ENCODE measurements around the gene ABTB2. TPM values are rescaled to one million over a fixed set of nuclear protein-coding genes. Genes with fewer than 3 reads are reported as not detected.

Gene ABTB2
- total and polyA plus RNA-seq, 2 of the 8 experiments (the other 6 are each of a cell fraction or from before 2014, with no cell fraction given): 7.7 to 10.2 TPM

GRCh38 chr11:34303028-34303570 is 54.7 kb downstream of the ABTB2 start:
- no peak overlapping the region for H2AK5ac ChIP-seq (ENCODE audit: low read depth, low read length)
- H3K4ac ChIP-seq (replicated peaks; ENCODE audit: insufficient read length, low read depth, low read length): no peak overlapping the region
- no peak overlapping the region for H3K4me3 ChIP-seq (ENCODE audit: extremely low read depth in 1 of 4, insufficient read depth in 2 of 4, low read depth in 3 of 4, low read length in 4 of 4)
- no peaks in the 10 kb centered on the region for H3K79me2 ChIP-seq (ENCODE audit: control insufficient read depth in 1 of 2, insufficient read depth in 2 of 2, low read length in 2 of 2)
- no peak overlapping the region for H3K27ac ChIP-seq (ENCODE audit: low read depth, low read length)
- H3K56ac ChIP-seq (replicated peaks; ENCODE audit: insufficient read length, low read depth, low read length): no peak overlapping the region
- H4K5ac ChIP-seq (ENCODE audit: insufficient read length, low read depth, low read length): no peak overlapping the region
- H3K9ac ChIP-seq (replicated peaks in 1 of 4; ENCODE audit: extremely low read depth in 1 of 4, low read depth in 3 of 4, low read length in 3 of 4): no peak overlapping the region
- no peak overlapping the region for H4K91ac ChIP-seq (replicated peaks; ENCODE audit: insufficient read length, low read length)
- H3K14ac ChIP-seq (ENCODE audit: insufficient read length): no peak overlapping the region
- no peaks in the 10 kb centered on the region for H3K9me3 ChIP-seq (ENCODE audit: insufficient read depth in 2 of 2, low read depth in 1 of 2, low read length in 1 of 2)
- no peak overlapping the region for H3K23ac ChIP-seq (ENCODE audit: insufficient read length)
- no peak overlapping the region for H2BK5ac ChIP-seq (ENCODE audit: low read depth, low read length)
- ChIA-PET POLR2A (ENCODE audit: partially characterized antibody) (no interaction called here), CTCF (ENCODE audit: partially characterized antibody) (no interaction called here)
- 89% methylated on average over 4 of the region's 4 CpGs; no CpG with 5 or more reads in 1 of the 2 experiments for WGBS, 2 experiments (ENCODE audit: extremely low coverage in 1 of 2, insufficient coverage in 1 of 2, insufficient read length in 1 of 2, insufficient replicate concordance in 2 of 2, low coverage in 1 of 2, low lambda C conversion rate in 2 of 2, missing lambda C conversion rate in 1 of 2)
- H3K4me1 ChIP-seq (replicated peaks in 1 of 4; ENCODE audit: control insufficient read depth in 3 of 4, insufficient read depth in 4 of 4, low read length in 3 of 4): peaks cover 2 to 18% (median 9%) of the 10 kb centered on the region in 4 experiments
- no peaks in the 10 kb centered on the region for H3K79me1 ChIP-seq (ENCODE audit: low read depth, low read length)
- no peak overlapping the region for H2BK20ac ChIP-seq (ENCODE audit: low read length)
- no peak overlapping the region for H4K8ac ChIP-seq (ENCODE audit: extremely low read depth, insufficient read depth, low read length)
- H2AFZ ChIP-seq (ENCODE audit: low read length): no peak overlapping the region
- H2BK120ac ChIP-seq (replicated peaks; ENCODE audit: low read depth, low read length): no peak overlapping the region
- DNase-seq (ENCODE audit: low read depth in 1 of 2, low spot score in 2 of 2) (no peak), FAIRE-seq (no peak)
- no peak overlapping the region for H3K4me2 ChIP-seq (ENCODE audit: insufficient read depth in 1 of 2, low read depth in 2 of 2, low read length in 2 of 2)
- H2BK12ac ChIP-seq (ENCODE audit: low read depth, low read length): no peak overlapping the region
- H3K36me3 ChIP-seq (ENCODE audit: control insufficient read depth in 2 of 4, insufficient read depth in 4 of 4, low read length in 3 of 4): no peaks in the 10 kb centered on the region
- no peak overlapping the region for H3K18ac ChIP-seq (ENCODE audit: extremely low read depth, low read length)
- no peaks in the 10 kb centered on the region for H4K20me1 ChIP-seq (replicated peaks in 1 of 2; ENCODE audit: control insufficient read depth in 1 of 2, insufficient read depth in 2 of 2, low read length in 2 of 2)
- H2BK15ac ChIP-seq (ENCODE audit: low read length): no peak overlapping the region
- no peaks in the 10 kb centered on the region for H3K27me3 ChIP-seq (replicated peaks in 1 of 4; ENCODE audit: control insufficient read depth in 3 of 4, extremely low read depth in 1 of 4, insufficient read depth in 3 of 4, low read length in 3 of 4)
- H3K23me2 ChIP-seq (ENCODE audit: low read depth, low read length): no peaks in the 10 kb centered on the region
- TF ChIP-seq NANOG (IDR thresholded peaks at IDR 0.05; ENCODE audit: insufficient read depth, low read depth, low read length, poor library complexity, severe bottlenecking) (no peak), FOSL1 (IDR thresholded peaks at IDR 0.05; ENCODE audit: insufficient read depth, low read depth, low read length) (no peak), RXRA (IDR thresholded peaks at IDR 0.05; ENCODE audit: insufficient read depth, low read depth, low read length) (no peak), HDAC2 (IDR thresholded peaks at IDR 0.05; ENCODE audit: borderline replicate concordance in 1 of 2, low read depth in 2 of 2, low read length in 2 of 2) (no peak), EGR1 (IDR thresholded peaks at IDR 0.05; ENCODE audit: borderline replicate concordance, low read depth, low read length) (no peak), BACH1 (IDR thresholded peaks at IDR 0.05; ENCODE audit: low read length) (no peak), NRF1 (IDR thresholded peaks at IDR 0.05; ENCODE audit: low read depth, low read length) (no peak), RFX5 (IDR thresholded peaks at IDR 0.05; ENCODE audit: borderline replicate concordance, low read depth, low read length) (no peak)
